Peyer's patch (tissue), 4 donors: ENCODE results near the gene ZNF672. TPM values are rescaled to one million over a fixed set of nuclear protein-coding genes. Genes with fewer than 3 reads are reported as not detected.
"Not testable (repeated sequence)": the region's sequence is repeated elsewhere in the genome, so short reads cannot be mapped to it uniquely, and the experiment has no call there.

Source experiments
- DNase-seq, 3 donors: peaks; one replicate each; pipeline ENCODE4 v3.0.0-alpha.2; 2017 to 2019
- H3K27ac ChIP-seq, 4 donors: fragments of 200-600 bp; sonication (generic); one replicate each; pipeline ENCODE4 v1.5.1; 2016 to 2019
- H3K27me3 ChIP-seq, 2 donors: fragments of 200-600 bp; sonication (generic); one replicate each; pipeline ENCODE4 v1.5.1; 2019
- H3K36me3 ChIP-seq, 3 donors: fragments of 200-600 bp; sonication (generic); one replicate each; pipeline ENCODE4 v1.5.1; 2016 to 2019
- H3K4me1 ChIP-seq, 4 donors: fragments of 200-600 bp; sonication (generic); one replicate each; pipeline ENCODE4 v1.5.1; 2016 to 2019
- H3K4me3 ChIP-seq, 4 donors: fragments of 200-600 bp; sonication (generic); 1 replicate in 3 of 4; 2 replicates in 1 of 4; pipeline ENCODE4 v1.5.1; 2016 to 2019; ENCODE audit warnings: mild to moderate bottlenecking in 1 of 4
- H3K9me3 ChIP-seq, 4 donors: fragments of 200-600 bp; sonication (generic); one replicate each; pipeline ENCODE4 v1.5.1; 2016 to 2019; ENCODE audit warnings: mild to moderate bottlenecking in 1 of 4
- CTCF ChIP-seq, 6 experiments: fragments of 450-650 bp in 4 of 6; fragments of 200-600 bp in 2 of 6; sonication (generic) in 1 of 6; IDR thresholded peaks; one replicate each; pipeline ENCODE4 v1.5.1; 2017 to 2019; ENCODE audit warnings: antibody characterized with exemption in 6 of 6, mild to moderate bottlenecking in 3 of 6, moderate library complexity in 1 of 6
- POLR2A ChIP-seq, 2 donors: fragments of 450-650 bp; IDR thresholded peaks; one replicate each; pipeline ENCODE4 v1.5.1; 2017; ENCODE audit warnings: antibody characterized with exemption in 2 of 2, mild to moderate bottlenecking in 2 of 2, moderate library complexity in 2 of 2
- total RNA-seq, 4 donors: library from RNA; depleted of rRNA; stranded (reverse); fragments of >200 nt; gene quantifications; one replicate each; pipeline ENCODE4 v1.1.0, GENCODE V29; 2016

The ZNF672 gene
- total RNA-seq, 4 donors from 2014 or later, result 48.4 to 64.4 (median 60.5) TPM

- H3K27me3 ChIP-seq, result no peaks in the 10 kb centered on the region
- no peaks in the 10 kb centered on the region for H3K9me3 ChIP-seq
- no peaks in the 10 kb centered on the region for H3K36me3 ChIP-seq
- DNase-seq, result no peak
- no peak overlapping the region for H3K4me3 ChIP-seq
- TF ChIP-seq CTCF (IDR thresholded peaks at IDR 0.05) (no peak), POLR2A (IDR thresholded peaks at IDR 0.05) (no peak)
- peaks cover 0 to 30% (median 1%) of the 10 kb centered on the region in 4 donors for H3K4me1 ChIP-seq
- no peak overlapping the region for H3K27ac ChIP-seq
Measured at GRCh38 chr1:248793592-248793991, 44.4 kb upstream of the ZNF672 start.

GRCh38 chr1:248794663-248795062 is 43.4 kb upstream of the ZNF672 start:
- H3K27ac ChIP-seq, H3K9me3 ChIP-seq, H3K36me3 ChIP-seq, H3K27me3 ChIP-seq, DNase-seq, H3K4me3 ChIP-seq: not testable (repeated sequence)
- peaks cover 0 to 19% (median 1%) of the 10 kb centered on the region in 4 donors for H3K4me1 ChIP-seq

GRCh38 chr1:248798791-248799190 is 39.2 kb upstream of the ZNF672 start:
- DNase-seq, result no peak
- TF ChIP-seq POLR2A (IDR thresholded peaks at IDR 0.05) (no peak), CTCF (IDR thresholded peaks at IDR 0.05) (no peak)
- H3K27ac ChIP-seq, result no peak overlapping the region
- H3K9me3 ChIP-seq, result no peaks in the 10 kb centered on the region
- no peaks in the 10 kb centered on the region for H3K36me3 ChIP-seq
- H3K27me3 ChIP-seq, result no peaks in the 10 kb centered on the region
- no peaks in the 10 kb centered on the region for H3K4me1 ChIP-seq
- H3K4me3 ChIP-seq, result no peak overlapping the region

- Histone ChIP-seq H3K36me3 (no peaks in the 10 kb centered on the region), H3K4me3 (no peak overlapping the region), H3K9me3 (no peaks in the 10 kb centered on the region), H3K27me3 (no peaks in the 10 kb centered on the region), H3K4me1 (peaks cover 6 to 14% (median 7%) of the 10 kb centered on the region in 4 donors), H3K27ac (no peak overlapping the region)
- TF ChIP-seq CTCF (IDR thresholded peaks at IDR 0.05), result no peak
- TF ChIP-seq POLR2A (IDR thresholded peaks at IDR 0.05), result no peak
- no peak for DNase-seq
Measured at GRCh38 chr1:248800459-248800858, 37.6 kb upstream of the ZNF672 start.

- no peaks in the 10 kb centered on the region for H3K9me3 ChIP-seq
- peak overlapping the region in 2 of 4 donors; percentile 56 to 88 for H3K27ac ChIP-seq
- TF ChIP-seq CTCF (IDR thresholded peaks at IDR 0.05) (peak in 2 of 6 experiments; percentile 12 to 19), POLR2A (IDR thresholded peaks at IDR 0.05) (peak; percentile 24 to 59)
Measured at GRCh38 chr1:248802454-248802853, 35.6 kb upstream of the ZNF672 start.

GRCh38 chr1:248803501-248803900 is 34.5 kb upstream of the ZNF672 start:
- H3K27me3 ChIP-seq, H3K4me3 ChIP-seq, H3K36me3 ChIP-seq, H3K9me3 ChIP-seq: not testable (repeated sequence)
- DNase-seq, result peak in 1 of 3 donors; percentile 13
- peaks cover 12 to 30% (median 20%) of the 10 kb centered on the region in 4 donors for H3K4me1 ChIP-seq
- H3K27ac ChIP-seq, result peak overlapping the region in 1 of 4 donors; percentile 75

More at GRCh38 chr1:248802454-248802853, 35.6 kb upstream of the ZNF672 start:
- H3K27me3 ChIP-seq, result no peaks in the 10 kb centered on the region
- H3K4me3 ChIP-seq, result no peak overlapping the region
- no peaks in the 10 kb centered on the region for H3K36me3 ChIP-seq
- H3K4me1 ChIP-seq, result peaks cover 12 to 30% (median 20%) of the 10 kb centered on the region in 4 donors
- DNase-seq, result peak in 2 of 3 donors; percentile 78 to 89
